MV-4-11 (cell line): Measurements from ENCODE around the gene SLAMF9.
A peak's percentile ranks its signal among the peaks of the same experiment; 100 is the strongest.
"Not testable (repeated sequence)": the region's sequence is repeated elsewhere in the genome, so short reads cannot be mapped to it uniquely, and the experiment has no call there.

ENCODE experiments used
- DNase-seq: peaks from one replicate; lab custom pipeline; 2025; lab: John Stamatoyannopoulos, UW

The SLAMF9 gene

GRCh38 chr1:159920651-159921050 is 33.4 kb downstream of the SLAMF9 start:
- DNase-seq, result no peak

GRCh38 chr1:159920202-159920601 is 33.8 kb downstream of the SLAMF9 start:
- no peak for DNase-seq

DNA sequence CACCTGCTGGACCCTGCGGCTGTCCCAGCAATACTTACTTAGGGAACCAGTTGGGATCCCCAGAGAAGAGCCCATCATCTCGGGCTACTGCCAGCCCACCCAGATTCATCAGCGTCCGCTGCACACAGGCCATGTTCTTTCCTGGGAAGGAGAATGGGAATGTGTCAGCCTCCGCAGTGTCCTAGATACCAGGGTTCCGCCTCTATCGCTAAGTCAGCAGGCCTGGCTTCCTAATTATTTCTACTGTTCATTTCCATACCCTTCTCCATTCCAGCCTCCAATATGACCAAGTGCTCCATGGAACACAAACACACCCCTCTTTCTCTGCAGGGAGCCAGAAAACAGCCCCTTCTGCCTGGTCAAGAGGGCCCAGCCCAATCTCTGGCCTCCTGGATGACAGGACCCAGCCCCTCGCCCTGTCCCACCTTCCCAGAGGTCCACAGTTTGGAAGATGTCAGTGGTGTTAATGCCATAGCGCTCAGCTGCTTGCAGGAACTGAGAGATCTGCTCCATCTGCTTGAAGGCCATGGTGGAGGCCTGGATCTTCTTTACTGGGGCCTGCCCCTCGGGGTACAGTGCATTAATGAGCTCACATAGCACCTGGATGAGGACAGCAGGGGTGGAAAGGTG is 34.7 kb downstream of the SLAMF9 start:
- DNase-seq, result no peak

DNA sequence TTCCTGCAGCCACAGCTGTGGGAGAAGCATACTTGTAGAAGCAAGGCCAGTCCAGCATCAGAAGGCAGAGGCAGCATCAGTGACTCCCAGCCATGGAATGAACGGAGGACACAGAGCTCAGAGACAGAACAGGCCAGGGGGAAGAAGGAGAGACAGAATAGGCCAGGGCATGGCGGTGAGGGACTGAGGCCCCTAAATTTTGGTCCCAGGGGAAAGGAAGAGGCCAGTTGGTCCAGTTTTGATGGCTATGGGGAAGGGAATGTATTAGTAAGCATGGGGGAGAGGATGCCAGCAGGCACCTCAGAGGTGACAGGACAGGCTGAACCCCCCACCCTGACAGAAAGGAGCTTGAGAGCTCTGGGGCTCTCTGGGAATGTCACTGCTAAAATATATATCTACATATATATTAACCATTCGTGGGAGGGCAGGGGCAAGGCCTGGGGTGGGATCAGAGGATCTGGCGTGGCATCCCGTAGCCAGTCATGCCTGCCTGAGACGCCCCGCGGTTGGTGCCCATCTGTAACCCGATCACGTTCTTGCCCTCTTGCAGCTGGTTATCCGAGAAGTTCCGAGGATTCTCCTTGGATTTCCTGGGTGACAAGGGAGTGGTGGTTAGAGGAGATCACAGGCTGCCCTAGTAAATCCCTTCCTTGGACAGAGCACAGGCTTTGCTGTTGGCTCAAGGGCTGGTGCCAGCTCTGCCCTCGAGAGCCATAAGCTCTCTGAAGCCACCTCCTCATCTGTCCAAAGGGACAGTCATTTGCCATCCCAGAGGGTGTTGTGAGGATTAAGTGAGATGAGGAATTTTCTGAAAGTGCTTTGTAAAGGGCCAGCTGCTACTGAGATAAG is 35.5 kb downstream of the SLAMF9 start:
- no peak for DNase-seq

DNA sequence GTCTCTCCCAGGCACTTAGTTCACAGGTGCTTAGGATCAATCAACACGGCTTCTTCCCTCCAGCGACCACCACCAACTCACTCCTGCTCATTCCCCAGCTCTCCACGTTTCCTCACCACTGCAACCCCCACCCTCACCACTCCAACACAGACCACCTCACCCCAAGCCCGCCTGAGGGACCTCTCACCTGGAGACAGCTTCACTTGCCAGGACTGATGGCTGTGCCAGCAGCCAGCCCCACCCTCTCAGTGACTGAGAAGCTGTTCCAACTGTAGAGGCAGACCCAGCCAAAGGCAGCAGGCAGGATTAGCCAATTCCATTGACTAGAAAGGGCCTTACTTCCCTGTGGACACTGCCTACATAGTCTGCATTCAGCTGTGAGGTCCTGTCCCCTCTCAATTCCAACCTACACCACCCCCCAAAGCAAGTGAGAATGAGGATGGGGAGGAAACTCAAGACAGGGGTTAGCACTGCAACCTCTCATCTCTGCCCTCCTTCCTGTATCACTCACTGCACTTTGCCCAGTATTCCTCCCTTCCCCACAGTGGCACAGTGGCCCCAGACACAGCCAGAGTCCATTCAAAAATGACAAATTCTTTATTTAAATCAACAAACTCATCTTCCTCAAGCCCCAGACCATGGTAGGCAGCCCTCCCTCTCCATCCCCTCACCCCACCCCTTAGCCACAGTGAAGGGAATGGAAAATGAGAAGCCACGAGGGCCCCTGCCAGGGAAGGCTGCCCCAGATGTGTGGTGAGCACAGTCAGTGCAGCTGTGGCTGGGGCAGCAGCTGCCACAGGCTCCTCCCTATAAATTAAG is 36.3 kb downstream of the SLAMF9 start:
- peak; percentile 61 for DNase-seq

GRCh38 chr1:159916242-159917051 is 37.6 kb downstream of the SLAMF9 start:
- DNase-seq, result no peak

GRCh38 chr1:159915571-159916241 is 38.3 kb downstream of the SLAMF9 start:
- DNase-seq, result no peak

GRCh38 chr1:159914252-159915018 is 39.6 kb downstream of the SLAMF9 start:
- DNase-seq, result no peak

GRCh38 chr1:159913451-159914192 is 40.4 kb downstream of the SLAMF9 start:
- DNase-seq, result no peak

GRCh38 chr1:159911326-159912070 is 42.5 kb downstream of the SLAMF9 start:
- peak; percentile 12 for DNase-seq

DNA sequence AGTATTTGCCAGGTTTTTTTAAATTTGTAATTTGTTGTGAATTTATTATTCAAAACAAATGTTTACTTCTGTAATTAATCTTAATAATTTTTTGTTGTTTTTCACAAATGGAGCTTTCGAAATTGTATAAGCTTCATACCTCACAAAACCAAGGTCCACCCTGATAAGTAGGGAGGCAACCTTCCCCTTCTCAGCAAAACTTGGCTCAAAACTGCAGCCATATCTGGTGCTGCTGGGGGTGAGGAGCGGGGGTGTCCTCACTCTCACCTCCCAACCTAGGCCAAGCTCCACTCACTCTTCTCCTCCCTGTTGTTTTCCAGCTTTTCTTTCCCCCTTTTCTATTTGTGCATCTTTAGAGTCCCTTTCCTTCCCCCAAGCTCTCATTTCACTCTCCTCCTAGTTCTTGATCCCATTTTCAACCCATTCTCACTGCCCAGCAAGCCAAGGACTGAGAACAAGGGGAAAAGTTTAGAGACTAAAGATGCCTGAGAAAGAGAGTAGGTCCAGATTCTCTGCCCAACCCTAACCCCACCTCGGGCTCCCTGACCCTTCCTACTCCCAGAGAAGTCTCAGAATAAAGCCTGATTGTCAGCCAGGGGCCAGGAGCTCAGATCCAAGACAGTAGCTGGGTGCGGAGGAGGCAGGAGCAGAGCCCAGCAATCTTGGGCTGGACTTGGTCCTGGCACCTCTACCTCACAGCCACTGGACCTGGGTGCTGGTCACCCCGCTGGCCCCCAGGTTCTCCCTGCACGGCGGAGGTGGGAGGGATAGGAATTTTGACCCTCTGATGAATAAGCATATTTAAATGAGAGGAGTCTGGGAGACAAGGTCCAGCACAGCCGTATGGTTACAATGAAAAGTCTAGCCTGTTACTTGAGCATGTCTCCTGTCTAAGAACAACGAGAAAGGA is 45.8 kb downstream of the SLAMF9 start:
- DNase-seq, result no peak

GRCh38 chr1:159906960-159907359 is 47.1 kb downstream of the SLAMF9 start:
- DNase-seq, result no peak

DNA sequence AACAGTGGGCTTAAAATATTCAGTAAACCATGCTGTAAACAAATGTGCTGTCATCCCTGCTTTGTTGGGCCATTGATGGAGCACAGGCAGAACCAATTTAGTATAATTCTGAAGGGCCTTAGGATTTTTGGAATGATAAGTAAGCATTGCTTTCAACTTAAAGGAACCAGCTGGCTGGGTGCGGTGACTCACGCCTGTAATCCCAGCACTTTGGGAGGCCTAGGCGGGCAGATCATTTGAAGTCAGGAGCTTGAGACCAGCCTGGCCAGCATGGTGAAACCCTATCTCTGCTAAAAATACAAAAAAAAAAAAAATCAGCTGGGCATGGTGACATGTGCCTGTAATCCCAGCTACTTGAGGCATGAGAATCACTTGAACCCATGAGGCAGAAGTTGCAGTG is 50.0 kb downstream of the SLAMF9 start:
- not testable (repeated sequence) for DNase-seq

GRCh38 chr1:159902541-159902940 is 51.5 kb downstream of the SLAMF9 start:
- peak; percentile 49 for DNase-seq
